Endothelial cell (in vitro differentiated cells): ENCODE results near the gene CYBRD1. TPM values are rescaled to one million over a fixed set of nuclear protein-coding genes. Genes with fewer than 3 reads are reported as not detected.

Source experiments
- DNase-seq: peaks from one replicate; pipeline ENCODE4 v3.0.0; 2021; ENCODE audit warnings: low spot score
- H3K27ac Mint-ChIP-seq: one replicate; pipeline ENCODE4 v1.8.0; 2021; ENCODE audit warnings: mixed read lengths, inconsistent platforms; ENCODE audit not compliant: unreplicated experiment
- H3K27me3 Mint-ChIP-seq: one replicate; pipeline ENCODE4 v1.8.0; 2021; ENCODE audit warnings: mild to moderate bottlenecking, moderate library complexity, mixed read lengths, inconsistent platforms; ENCODE audit not compliant: unreplicated experiment
- H3K36me3 Mint-ChIP-seq: one replicate; pipeline ENCODE4 v1.8.0; 2021; ENCODE audit warnings: mild to moderate bottlenecking, low read depth, mixed read lengths, inconsistent platforms; ENCODE audit not compliant: unreplicated experiment
- H3K4me1 Mint-ChIP-seq: one replicate; pipeline ENCODE4 v1.8.0; 2021; ENCODE audit warnings: mild to moderate bottlenecking, mixed read lengths, inconsistent platforms; ENCODE audit not compliant: unreplicated experiment
- H3K4me3 Mint-ChIP-seq: one replicate; pipeline ENCODE4 v1.8.0; 2021; ENCODE audit warnings: mild to moderate bottlenecking, mixed read lengths, inconsistent platforms; ENCODE audit not compliant: unreplicated experiment
- H3K9me3 Mint-ChIP-seq: one replicate; pipeline ENCODE4 v1.8.0; 2021; ENCODE audit warnings: mixed read lengths, inconsistent platforms; ENCODE audit not compliant: unreplicated experiment
- total RNA-seq: library from RNA; stranded (reverse); fragmentation: NEBNext Ultra II Directional; extraction: Animal tissue kit (Norgen Biotek cat#: 25700); gene quantifications from one replicate; pipeline ENCODE4 v1.2.1, GENCODE V29; 2021; ENCODE audit not compliant: unreplicated experiment
- TF ChIP-seq, protein P1 (sequence below): fragments of 200-600 bp; sonication (generic); IDR thresholded peaks from one replicate; pipeline ENCODE4 v1.5.0; 2021; ENCODE audit warnings: antibody characterized with exemption; ENCODE audit not compliant: unreplicated experiment

CYBRD1 gene
- total RNA-seq, 1 donor from 2014 or later = 10.1 TPM

DNA sequence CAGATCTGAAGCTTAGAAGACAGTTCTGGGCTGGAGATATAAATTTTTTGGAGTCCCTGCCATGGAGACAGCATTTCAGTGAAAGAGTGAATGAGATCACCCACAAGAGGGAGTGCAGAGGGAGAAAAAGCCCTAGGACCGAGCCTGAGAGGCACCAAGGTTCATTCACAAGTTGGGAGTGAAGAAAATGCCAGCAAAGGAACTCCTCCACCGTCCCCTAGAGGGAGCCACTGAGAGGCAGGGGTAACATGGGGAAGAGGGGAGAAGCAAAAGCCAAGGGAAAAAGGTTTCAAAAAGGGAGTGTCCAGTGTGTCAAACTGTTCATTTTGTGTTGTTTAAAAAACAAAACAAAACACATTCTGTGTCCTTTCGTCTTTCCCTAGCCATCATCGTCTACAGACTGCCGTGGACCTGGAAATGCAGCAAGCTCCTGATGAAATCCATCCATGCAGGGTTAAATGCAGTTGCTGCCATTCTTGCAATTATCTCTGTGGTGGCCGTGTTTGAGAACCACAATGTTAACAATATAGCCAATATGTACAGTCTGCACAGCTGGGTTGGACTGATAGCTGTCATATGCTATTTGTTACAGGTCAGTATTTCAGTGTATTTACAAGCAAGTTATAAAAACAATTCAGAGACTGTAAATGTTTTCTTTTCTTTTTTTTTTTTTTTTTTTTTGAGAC, 19.1 kb downstream of the CYBRD1 start:
- no peak for DNase-seq
- Mint-ChIP-seq H3K4me3 (no peak overlapping the region), H3K36me3 (peaks cover 4% of the 10 kb centered on the region), H3K27me3 (peaks cover 2% of the 10 kb centered on the region), H3K27ac (no peak overlapping the region), H3K9me3 (no peaks in the 10 kb centered on the region), H3K4me1 (peaks cover 2% of the 10 kb centered on the region)
- TF ChIP-seq, protein P1, sequence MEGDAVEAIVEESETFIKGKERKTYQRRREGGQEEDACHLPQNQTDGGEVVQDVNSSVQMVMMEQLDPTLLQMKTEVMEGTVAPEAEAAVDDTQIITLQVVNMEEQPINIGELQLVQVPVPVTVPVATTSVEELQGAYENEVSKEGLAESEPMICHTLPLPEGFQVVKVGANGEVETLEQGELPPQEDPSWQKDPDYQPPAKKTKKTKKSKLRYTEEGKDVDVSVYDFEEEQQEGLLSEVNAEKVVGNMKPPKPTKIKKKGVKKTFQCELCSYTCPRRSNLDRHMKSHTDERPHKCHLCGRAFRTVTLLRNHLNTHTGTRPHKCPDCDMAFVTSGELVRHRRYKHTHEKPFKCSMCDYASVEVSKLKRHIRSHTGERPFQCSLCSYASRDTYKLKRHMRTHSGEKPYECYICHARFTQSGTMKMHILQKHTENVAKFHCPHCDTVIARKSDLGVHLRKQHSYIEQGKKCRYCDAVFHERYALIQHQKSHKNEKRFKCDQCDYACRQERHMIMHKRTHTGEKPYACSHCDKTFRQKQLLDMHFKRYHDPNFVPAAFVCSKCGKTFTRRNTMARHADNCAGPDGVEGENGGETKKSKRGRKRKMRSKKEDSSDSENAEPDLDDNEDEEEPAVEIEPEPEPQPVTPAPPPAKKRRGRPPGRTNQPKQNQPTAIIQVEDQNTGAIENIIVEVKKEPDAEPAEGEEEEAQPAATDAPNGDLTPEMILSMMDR = peak; percentile 63

DNA sequence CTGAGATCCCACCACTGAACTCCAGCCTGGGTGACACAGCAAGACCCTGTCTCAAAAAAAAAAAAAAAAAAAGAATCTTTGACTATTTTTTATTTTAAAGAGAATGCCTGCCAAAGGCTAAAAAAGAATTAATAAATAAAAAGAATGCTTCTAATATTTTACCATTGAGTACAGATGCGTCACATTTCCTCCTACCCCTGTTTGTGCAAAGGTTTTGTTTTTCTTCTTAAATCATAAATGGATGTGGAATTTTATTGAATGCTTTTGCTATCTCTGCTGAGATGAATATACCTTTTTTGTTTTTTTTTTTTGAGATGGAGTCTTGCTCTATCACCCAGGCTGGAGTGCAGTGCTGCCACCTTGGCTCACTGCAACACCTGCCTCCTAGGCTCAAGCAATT, 22.8 kb downstream of the CYBRD1 start:
- H3K27ac Mint-ChIP-seq = no peak overlapping the region

GRCh38 chr2:171547256-171547655, 25.0 kb downstream of the CYBRD1 start:
- Mint-ChIP-seq H3K4me1 (peaks cover 14% of the 10 kb centered on the region), H3K27ac (no peak overlapping the region), H3K9me3 (no peaks in the 10 kb centered on the region), H3K36me3 (no peaks in the 10 kb centered on the region), H3K4me3 (no peak overlapping the region), H3K27me3 (peaks cover 1% of the 10 kb centered on the region)
- TF ChIP-seq, protein P1 = no peak
- DNase-seq = no peak

More for the DNA sequence above, 22.8 kb downstream of the CYBRD1 start:
- Mint-ChIP-seq H3K36me3 (peaks cover 4% of the 10 kb centered on the region), H3K27me3 (peaks cover 1% of the 10 kb centered on the region), H3K4me3 (no peak overlapping the region), H3K4me1 (peaks cover 14% of the 10 kb centered on the region), H3K9me3 (no peaks in the 10 kb centered on the region)
- no peak for DNase-seq
- TF ChIP-seq, protein P1 = no peak

DNA sequence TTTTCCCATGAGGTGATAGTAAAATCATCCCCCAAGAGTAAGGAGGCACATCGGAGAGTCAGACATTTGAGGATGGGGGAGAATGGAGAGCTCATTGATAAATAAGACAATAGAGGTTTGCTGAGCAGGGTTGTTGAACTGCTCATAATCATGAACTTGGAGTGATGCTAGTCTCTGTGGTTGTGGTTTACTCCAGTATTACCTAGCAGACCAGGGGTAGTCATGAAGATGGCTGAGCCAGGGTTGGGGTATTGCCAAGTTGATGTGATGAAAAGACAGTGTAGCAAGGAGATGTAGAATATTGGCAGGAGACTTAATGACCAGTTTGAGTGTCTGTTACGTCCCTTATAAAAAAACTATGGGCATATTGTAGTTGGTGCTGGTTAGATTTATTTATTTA, 25.4 kb downstream of the CYBRD1 start:
- TF ChIP-seq, protein P1 = no peak
- H3K9me3 Mint-ChIP-seq = no peaks in the 10 kb centered on the region
- no peaks in the 10 kb centered on the region for H3K36me3 Mint-ChIP-seq
- peaks cover 1% of the 10 kb centered on the region for H3K27me3 Mint-ChIP-seq
- no peak overlapping the region for H3K27ac Mint-ChIP-seq
- H3K4me3 Mint-ChIP-seq = no peak overlapping the region
- peaks cover 14% of the 10 kb centered on the region for H3K4me1 Mint-ChIP-seq
- DNase-seq = no peak

DNA sequence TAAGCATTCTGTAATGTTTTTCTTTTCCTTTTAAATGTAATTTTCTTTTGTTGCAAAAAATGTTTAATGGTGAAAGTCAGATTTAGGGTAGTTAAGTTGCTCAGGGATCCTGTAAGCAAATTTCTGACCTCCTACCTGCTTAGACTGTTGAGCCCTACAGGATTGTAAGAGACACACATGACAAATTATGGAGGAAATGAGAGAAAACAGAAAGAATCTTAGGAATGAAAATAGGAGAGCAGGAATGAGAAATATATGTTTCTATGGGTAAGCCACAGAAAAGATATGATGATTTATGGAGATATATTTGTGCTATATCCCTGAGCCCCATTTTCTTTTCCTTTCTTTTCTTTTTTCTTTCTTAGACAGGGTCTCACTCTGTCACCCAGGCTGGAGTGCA, 28.3 kb downstream of the CYBRD1 start:
- H3K27ac Mint-ChIP-seq = no peak overlapping the region

More for the DNA sequence above, 28.3 kb downstream of the CYBRD1 start:
- Mint-ChIP-seq H3K4me1 (peaks cover 14% of the 10 kb centered on the region), H3K36me3 (no peaks in the 10 kb centered on the region), H3K4me3 (no peak overlapping the region), H3K9me3 (no peaks in the 10 kb centered on the region), H3K27me3 (peaks cover 1% of the 10 kb centered on the region)
- no peak for DNase-seq
- TF ChIP-seq, protein P1 = no peak
